Muscle layer of colon (tissue), 2 donors: ENCODE measurements around the gene SPEN.
A peak's percentile ranks its signal among the peaks of the same experiment; 100 is the strongest.

ENCODE experiments used
- H3K27ac ChIP-seq: one replicate; pipeline ENCODE4 v1.7.0; 2013; ENCODE audit warnings: low read depth, mild to moderate bottlenecking, low read length, moderate library complexity
- H3K27me3 ChIP-seq, 2 donors: one replicate each; pipeline ENCODE4 v1.7.0; 2013; ENCODE audit warnings: low read length in 2 of 2, mild to moderate bottlenecking in 2 of 2; ENCODE audit not compliant: insufficient read depth in 2 of 2, control insufficient read depth in 1 of 2
- H3K36me3 ChIP-seq: one replicate; pipeline ENCODE4 v1.7.0; 2013; ENCODE audit warnings: mild to moderate bottlenecking, low read length; ENCODE audit not compliant: insufficient read depth
- H3K4me1 ChIP-seq: one replicate; pipeline ENCODE4 v1.7.0; 2013; ENCODE audit warnings: mild to moderate bottlenecking, low read length; ENCODE audit not compliant: insufficient read depth
- H3K4me3 ChIP-seq, 2 donors: one replicate each; pipeline ENCODE4 v1.7.0; 2013; ENCODE audit warnings: low read length in 2 of 2, low read depth in 1 of 2, mild to moderate bottlenecking in 1 of 2, moderate library complexity in 1 of 2
- H3K9ac ChIP-seq: one replicate; pipeline ENCODE4 v1.7.0; 2013; ENCODE audit warnings: low read length
- H3K9me3 ChIP-seq: one replicate; pipeline ENCODE4 v1.7.0; 2013; ENCODE audit warnings: mild to moderate bottlenecking, low read length
- donor health status: abdominal sarcoma.
- donor health status: Adenocarcinoma of cecum.

Gene SPEN

GRCh38 chr1:15867288-15867687 lies 19.8 kb downstream of the SPEN start:
- no peak overlapping the region for H3K9ac ChIP-seq
- H3K4me1 ChIP-seq: peaks cover 8% of the 10 kb centered on the region
- no peaks in the 10 kb centered on the region for H3K36me3 ChIP-seq
- H3K27ac ChIP-seq: no peak overlapping the region
- no peaks in the 10 kb centered on the region for H3K27me3 ChIP-seq
- H3K9me3 ChIP-seq: no peaks in the 10 kb centered on the region
- no peak overlapping the region for H3K4me3 ChIP-seq

- Histone ChIP-seq H3K4me3 (no peak overlapping the region), H3K4me1 (no peaks in the 10 kb centered on the region), H3K9me3 (no peaks in the 10 kb centered on the region), H3K9ac (no peak overlapping the region), H3K27me3 (no peaks in the 10 kb centered on the region), H3K27ac (no peak overlapping the region), H3K36me3 (peaks cover 17% of the 10 kb centered on the region)
Measured at GRCh38 chr1:15869413-15869812, 21.9 kb downstream of the SPEN start.

- Histone ChIP-seq H3K27me3 (no peaks in the 10 kb centered on the region), H3K9ac (no peak overlapping the region), H3K4me3 (no peak overlapping the region), H3K27ac (no peak overlapping the region), H3K4me1 (no peaks in the 10 kb centered on the region), H3K36me3 (peaks cover 18% of the 10 kb centered on the region), H3K9me3 (no peaks in the 10 kb centered on the region)
Measured at GRCh38 chr1:15870421-15870820, 22.9 kb downstream of the SPEN start.

GRCh38 chr1:15874471-15874870 lies 27.0 kb downstream of the SPEN start:
- Histone ChIP-seq H3K27me3 (no peaks in the 10 kb centered on the region), H3K4me3 (no peak overlapping the region), H3K9me3 (no peaks in the 10 kb centered on the region), H3K27ac (no peak overlapping the region), H3K9ac (no peak overlapping the region), H3K4me1 (no peaks in the 10 kb centered on the region), H3K36me3 (peaks cover 26% of the 10 kb centered on the region)

- H3K9ac ChIP-seq: no peak overlapping the region
- peaks cover 26% of the 10 kb centered on the region for H3K36me3 ChIP-seq
- no peaks in the 10 kb centered on the region for H3K4me1 ChIP-seq
- H3K27me3 ChIP-seq: no peaks in the 10 kb centered on the region
- no peak overlapping the region for H3K27ac ChIP-seq
- H3K9me3 ChIP-seq: no peaks in the 10 kb centered on the region
- H3K4me3 ChIP-seq: no peak overlapping the region
Measured at GRCh38 chr1:15876357-15877055, 29.0 kb downstream of the SPEN start.

GRCh38 chr1:15881961-15882360 lies 34.5 kb downstream of the SPEN start:
- H3K27me3 ChIP-seq: no peaks in the 10 kb centered on the region
- H3K9me3 ChIP-seq: no peaks in the 10 kb centered on the region
- H3K27ac ChIP-seq: no peak overlapping the region
- H3K4me3 ChIP-seq: no peak overlapping the region
- peaks cover 20% of the 10 kb centered on the region for H3K4me1 ChIP-seq
- no peak overlapping the region for H3K9ac ChIP-seq
- no peaks in the 10 kb centered on the region for H3K36me3 ChIP-seq

GRCh38 chr1:15882665-15883064 lies 35.2 kb downstream of the SPEN start:
- Histone ChIP-seq H3K4me3 (no peak overlapping the region), H3K36me3 (no peaks in the 10 kb centered on the region), H3K4me1 (peaks cover 26% of the 10 kb centered on the region), H3K27ac (no peak overlapping the region), H3K27me3 (no peaks in the 10 kb centered on the region), H3K9me3 (no peaks in the 10 kb centered on the region), H3K9ac (no peak overlapping the region)

- no peak overlapping the region for H3K9ac ChIP-seq
- H3K27ac ChIP-seq: no peak overlapping the region
- no peaks in the 10 kb centered on the region for H3K36me3 ChIP-seq
- H3K4me3 ChIP-seq: no peak overlapping the region
- H3K9me3 ChIP-seq: no peaks in the 10 kb centered on the region
- H3K27me3 ChIP-seq: no peaks in the 10 kb centered on the region
- H3K4me1 ChIP-seq: peaks cover 26% of the 10 kb centered on the region
Measured at GRCh38 chr1:15883326-15883725, 35.8 kb downstream of the SPEN start.

- Histone ChIP-seq H3K9me3 (no peaks in the 10 kb centered on the region), H3K27me3 (no peaks in the 10 kb centered on the region), H3K4me1 (peaks cover 26% of the 10 kb centered on the region), H3K36me3 (no peaks in the 10 kb centered on the region), H3K9ac (no peak overlapping the region), H3K27ac (no peak overlapping the region), H3K4me3 (no peak overlapping the region)
Measured at GRCh38 chr1:15884477-15884876, 37.0 kb downstream of the SPEN start.

GRCh38 chr1:15885269-15885668 lies 37.8 kb downstream of the SPEN start:
- Histone ChIP-seq H3K4me1 (peaks cover 26% of the 10 kb centered on the region), H3K9me3 (no peaks in the 10 kb centered on the region), H3K36me3 (no peaks in the 10 kb centered on the region), H3K4me3 (no peak overlapping the region), H3K27me3 (no peaks in the 10 kb centered on the region), H3K27ac (peak overlapping the region; percentile 94), H3K9ac (peak overlapping the region; percentile 25)

GRCh38 chr1:15885701-15886610 lies 38.4 kb downstream of the SPEN start:
- Histone ChIP-seq H3K4me1 (peaks cover 32% of the 10 kb centered on the region), H3K4me3 (peak overlapping the region; percentile 46 to 49)

More at GRCh38 chr1:15885701-15886610, 38.4 kb downstream of the SPEN start:
- Histone ChIP-seq H3K27ac (peak overlapping the region; percentile 94), H3K27me3 (no peaks in the 10 kb centered on the region), H3K9ac (peak overlapping the region; percentile 50), H3K9me3 (no peaks in the 10 kb centered on the region), H3K36me3 (no peaks in the 10 kb centered on the region)
